Activated CD4-positive, alpha-beta T cell treated with anti-CD3 and anti-CD28 coated beads, Interleukin-2, Interleukin-6, amounts not matched to agents 100 ng/mL and 50 ng/mL, durations not matched to agents 16 hours and 8 hours (primary cell): ENCODE results near the gene TMSB4X.
"Not testable (repeated sequence)": the region's sequence is repeated elsewhere in the genome, so short reads cannot be mapped to it uniquely, and the experiment has no call there.

Experiments used
- DNase-seq: peaks from one replicate; pipeline ENCODE4 v3.0.0-alpha.2; 2020

Gene TMSB4X

DNA sequence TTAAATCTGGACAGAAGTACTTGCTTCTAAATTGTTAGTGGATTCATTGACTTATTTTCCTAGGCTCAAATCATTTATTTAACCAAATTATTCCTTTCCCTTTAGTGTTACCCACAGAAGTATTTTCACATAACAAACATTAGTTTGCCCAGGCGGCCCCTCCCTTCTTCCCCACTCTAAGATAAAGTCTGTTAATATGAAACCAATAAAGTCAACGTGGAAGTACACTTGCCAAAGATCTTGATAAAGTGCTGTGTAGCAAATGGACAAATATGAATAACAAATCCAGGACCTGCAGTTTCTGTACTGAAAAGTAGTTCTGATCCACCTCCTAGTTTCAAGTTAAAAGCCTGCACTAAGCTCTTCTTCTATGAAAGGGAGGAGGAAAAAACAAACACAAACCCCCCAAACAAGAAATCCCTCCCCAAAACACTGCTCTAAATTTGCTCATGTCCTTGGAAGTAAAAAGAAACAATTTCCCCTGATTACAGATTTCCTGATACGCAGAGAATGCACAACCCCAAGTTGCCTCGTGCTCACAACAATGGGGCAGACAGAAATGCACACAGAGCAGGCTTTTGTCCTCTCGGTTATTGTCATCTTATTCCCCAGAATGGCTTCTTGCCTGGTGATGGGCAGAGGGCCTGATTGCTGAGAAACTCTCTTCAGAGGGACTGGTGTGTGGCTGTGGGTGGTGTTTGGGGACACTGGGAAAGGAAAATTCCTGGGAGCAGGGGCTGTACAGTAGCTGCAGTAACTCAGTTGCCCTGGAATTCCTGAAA is 23.2 kb downstream of the TMSB4X start:
- DNase-seq, result peak; percentile 55

DNA sequence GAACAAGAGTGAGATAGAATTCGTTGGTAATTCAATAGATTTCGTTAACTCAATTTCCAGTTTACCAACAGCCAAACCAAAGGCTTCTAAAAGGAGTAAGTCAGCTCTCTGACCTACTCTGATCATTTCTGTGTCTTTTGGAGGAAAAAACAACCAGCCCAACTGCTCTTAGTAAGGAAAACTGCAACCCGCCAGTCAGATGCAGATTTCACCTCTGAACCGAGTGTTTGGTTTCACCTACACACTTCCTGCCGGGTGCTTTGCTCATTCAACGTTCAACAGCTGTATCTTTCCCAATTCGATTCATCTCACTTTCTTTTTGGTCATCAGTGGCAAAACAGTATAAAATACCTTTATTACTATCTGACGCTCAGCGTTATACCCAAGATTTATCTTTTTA is 24.5 kb downstream of the TMSB4X start:
- peak; percentile 89 for DNase-seq

DNA sequence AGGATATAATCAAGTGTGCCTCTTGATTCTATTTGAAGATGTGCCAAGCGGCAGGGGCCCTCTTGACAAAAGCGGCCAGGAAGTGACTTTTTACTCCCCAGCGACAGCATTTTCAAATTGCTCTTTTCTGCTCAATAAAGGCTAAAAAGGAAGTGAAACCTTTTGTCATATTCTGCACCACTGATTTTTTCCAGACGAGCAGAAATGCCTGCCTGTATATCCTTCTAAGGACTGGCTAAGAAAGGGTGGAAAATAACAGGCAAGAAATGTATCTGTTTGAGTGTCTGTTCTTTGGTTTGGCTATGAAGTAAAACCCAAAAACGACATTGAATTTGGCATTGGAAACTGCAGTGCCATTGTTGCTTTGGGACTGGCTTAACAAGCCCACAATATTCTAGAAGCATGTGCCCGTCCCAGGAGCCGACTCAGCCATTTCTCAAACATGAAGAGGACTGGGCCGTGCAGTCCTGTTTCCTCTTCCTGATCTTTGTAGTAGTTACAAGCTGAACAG is 25.4 kb downstream of the TMSB4X start:
- peak; percentile 72 for DNase-seq

DNA sequence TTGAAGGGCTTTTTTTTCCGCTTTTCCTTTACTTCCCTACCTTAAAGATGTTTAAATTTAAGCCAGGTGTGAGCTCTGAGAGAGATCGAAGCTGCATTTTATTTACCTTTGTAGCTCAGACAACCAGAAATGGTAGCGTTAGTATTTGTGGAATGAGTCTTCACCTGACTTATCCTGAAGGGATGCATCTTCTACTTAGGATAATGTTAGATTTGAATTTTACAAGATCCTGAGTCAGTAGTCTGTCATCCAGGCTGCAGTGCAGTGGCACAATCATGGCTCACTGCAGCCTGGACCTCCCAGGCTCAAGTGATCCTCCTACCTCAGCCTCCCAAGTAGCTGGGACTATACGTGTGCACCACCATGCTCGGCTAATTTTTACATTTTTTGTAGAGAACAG is 26.2 kb downstream of the TMSB4X start:
- DNase-seq, result no peak

DNA sequence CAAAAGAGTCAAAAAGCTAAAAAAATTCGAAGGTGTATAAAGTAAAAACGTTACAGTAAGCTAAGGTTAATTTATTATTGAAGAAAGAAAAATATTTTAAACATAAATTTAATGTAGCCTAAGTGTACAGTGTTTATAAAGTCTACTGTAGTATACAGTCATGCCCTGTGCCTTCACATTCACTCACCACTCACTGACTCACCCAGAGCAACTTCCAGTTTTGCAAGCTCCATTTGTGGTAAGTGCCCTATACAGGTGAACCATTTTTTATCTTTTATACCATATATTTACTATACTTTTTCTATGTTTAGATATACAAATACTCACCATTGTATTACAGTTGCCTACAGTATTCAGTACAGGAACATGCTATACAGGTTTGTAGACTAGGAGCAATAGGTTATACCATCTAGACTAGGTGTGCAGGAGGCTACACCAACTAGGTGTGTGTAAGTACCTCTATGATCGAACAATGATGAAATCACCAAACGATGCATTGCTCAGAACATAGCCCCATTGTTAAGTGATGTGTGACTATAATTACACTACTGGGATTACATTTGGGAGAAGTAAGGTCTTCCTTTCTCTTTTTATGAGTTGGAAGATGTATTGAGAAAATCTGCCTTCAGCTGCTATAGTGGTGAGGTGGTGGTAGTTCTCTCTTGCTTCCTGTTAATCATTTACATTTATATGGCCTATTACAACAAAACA is 27.2 kb downstream of the TMSB4X start:
- peak; percentile 61 for DNase-seq

DNA sequence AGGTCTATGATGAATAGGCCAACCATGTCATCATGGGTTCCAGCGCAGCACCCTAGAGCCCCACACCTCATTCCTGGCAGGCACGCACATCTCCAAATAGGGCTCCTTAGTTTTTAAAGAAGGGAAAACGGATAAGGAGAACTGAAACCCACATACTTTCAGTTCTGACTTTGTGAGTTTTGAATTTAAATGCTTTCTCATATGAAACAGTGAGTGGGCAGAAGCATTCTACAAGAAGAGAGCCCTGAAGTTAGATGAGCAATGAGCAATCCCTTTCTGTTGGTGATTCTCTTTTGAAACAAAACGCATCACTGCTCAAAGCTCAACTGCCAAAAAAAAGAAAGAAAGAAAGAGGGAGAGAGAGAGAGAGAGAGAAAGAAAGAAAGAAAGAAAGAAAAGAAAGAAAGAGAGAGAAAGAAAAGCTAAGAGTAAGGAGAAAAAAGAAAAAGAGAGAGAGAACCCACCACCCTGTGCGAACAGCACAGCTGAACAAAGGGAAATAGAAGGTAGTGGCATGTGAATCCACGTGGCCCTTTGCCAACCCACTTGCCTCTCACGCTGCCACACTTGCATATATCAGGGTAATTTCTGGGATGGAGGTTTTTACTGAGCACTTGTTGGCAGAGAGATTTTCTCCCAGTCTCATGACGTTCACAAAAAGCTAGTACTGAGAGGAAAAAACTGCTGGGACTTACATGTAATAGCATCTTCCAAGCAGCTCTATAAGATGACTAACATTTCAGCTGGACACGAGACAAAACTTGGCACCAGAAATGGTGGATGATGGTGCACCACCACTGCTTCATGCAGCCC is 31.0 kb downstream of the TMSB4X start:
- DNase-seq, result peak; percentile 60

DNA sequence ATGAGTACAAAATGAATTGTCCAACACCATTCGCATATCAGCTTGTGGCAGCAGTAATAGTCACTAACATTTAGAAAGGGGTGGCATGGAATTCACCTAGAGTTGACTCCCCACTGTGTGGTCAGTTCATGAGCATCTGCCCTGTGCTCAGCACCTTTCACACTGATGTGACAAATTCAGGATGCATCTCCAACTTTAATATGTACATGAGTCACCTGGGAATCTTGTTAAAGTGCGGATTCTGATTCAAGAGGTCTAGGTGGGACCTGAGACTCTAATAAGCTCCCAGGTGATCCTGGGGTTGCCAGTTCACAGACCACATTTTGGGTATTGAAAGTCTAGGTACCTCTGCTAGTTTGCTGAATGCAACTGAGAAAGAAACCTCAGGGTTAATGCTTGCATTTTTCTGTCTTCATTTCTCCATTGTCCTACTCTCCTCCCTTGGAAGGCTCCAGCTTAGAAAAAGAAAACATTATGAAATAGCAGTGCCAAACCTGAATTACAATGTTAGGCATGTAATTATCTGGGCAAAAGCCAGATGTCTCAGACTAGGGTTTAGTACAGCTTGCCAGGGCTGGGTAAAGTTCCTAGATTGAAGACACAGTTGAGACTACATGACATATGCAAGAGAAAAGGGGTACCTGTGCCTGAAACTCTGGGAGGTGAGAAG is 32.7 kb downstream of the TMSB4X start:
- no peak for DNase-seq

DNA sequence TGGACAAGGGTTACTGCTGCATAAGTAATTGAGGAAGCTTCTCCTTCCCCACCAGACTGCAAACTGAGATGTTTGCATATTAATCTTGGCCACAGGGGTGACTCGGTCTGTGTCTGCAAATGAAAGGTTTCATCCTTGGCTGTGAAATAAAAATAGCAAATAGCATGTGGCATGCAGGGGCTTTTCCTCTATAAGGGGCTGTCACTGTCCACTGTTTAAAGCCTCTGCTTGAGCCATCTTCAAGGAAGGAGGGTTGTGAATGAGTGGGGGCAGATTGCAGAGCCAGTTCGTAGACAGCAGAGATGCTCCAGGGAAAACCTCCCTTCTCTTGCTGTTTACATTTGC is 33.3 kb downstream of the TMSB4X start:
- no peak for DNase-seq

DNA sequence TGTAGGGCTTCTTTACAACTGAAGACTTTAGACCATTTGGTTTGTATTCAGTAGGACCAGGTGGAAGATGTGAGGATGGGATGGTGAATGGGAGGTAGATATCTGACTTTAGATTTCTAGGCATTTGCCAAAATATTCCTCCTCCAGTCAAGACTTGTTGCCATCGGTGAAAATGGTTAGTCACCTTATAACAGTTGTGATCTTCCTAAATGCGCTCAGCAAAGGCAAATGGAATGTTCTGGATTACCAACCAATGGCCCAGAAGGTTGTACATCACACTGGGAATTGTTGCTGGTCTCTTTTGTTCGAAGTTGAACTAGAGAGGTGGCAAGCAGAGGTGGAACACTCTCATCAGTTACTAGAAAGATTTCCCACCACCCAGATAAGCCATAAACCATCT is 33.9 kb downstream of the TMSB4X start:
- no peak for DNase-seq

DNA sequence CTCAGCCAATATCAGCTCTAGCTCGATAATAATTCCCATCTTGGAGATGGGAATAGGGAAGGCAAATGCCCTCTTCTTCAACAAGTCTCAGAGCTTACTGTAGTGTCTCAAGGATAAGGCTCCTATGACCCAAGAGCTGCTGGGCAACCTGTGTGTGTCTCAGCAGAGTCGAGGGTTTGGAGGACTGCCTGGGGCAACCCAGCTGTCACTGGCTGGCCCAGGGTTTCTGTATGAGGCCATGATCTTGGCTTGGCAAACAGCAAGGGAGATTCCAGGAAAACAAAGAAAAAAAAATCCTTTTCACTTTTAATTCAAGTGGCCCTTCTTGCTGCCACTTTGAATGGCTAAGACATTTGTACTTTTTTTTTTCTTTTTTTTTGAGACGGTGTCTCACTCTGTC is 34.4 kb downstream of the TMSB4X start:
- no peak for DNase-seq

DNA sequence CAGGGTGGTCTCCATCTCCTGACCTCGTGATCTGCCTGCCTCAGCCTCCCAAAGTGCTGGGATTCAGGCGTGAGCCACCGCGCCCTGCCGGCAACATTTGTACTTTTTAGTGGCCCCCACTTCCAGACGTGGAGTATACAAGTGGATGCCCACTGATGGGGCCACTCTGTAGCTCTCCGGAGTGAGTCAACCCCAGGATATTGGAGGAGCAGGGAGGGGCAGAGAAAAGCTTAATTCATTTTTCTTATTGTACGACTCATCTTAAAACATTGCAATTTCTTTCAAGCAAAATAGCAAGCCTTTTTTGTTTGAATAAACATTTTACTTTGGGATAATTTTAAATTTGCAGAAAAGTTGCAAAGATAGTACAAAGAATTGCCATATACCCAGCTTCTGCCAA is 34.9 kb downstream of the TMSB4X start:
- no peak for DNase-seq

DNA sequence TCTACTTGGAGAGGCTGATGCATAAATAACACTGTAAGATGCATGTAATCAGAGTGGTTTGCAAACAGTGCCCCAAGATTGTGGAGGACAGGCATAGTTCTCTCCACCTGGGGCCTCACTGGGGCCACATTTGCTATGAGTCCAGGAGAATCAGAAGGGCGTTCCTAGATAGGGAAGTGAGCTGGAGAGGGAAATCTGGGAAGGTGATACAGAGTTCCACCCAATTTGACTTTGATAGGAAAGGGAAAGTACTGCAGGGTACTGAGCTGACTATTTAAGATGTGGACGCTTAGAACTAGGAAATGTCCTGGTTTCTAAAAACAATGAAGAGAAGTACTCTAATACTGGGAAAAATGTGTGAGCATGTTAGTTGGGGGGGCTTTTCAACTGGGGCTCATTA is 35.6 kb downstream of the TMSB4X start:
- no peak for DNase-seq

DNA sequence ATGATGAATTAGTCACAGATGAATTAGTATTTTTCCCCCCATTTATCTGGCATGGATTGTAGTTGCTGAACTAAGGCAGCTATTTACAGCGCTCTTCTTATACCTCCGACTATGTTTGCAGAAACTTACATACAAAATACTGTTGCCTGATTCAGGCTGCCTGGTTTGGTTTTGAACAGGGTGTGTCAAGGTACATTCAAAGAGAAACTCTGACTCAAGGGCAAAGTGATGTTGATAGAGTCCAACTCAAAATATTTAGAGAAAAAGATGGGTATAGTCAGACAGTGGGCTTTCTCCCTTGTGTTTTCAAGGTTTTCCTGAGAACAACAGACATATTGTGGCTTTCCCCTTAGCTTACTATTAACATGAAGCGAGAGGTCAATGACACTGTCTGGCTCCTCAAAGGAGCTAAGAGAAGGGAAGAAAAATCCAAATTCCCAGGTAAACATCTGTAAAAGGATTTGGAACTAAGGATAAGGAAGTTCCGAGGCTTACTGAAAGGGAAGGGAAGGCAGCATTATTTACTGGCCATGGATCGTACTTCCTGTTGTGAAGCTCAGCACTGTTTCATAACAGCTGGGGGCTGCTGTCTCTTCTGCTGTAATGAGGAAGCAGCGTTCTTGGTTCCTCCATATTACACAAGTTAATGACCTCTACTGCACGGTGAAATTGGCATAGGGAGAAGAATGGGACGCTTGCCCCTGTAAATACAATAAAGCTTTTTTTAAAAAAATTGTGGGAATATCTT is 38.6 kb downstream of the TMSB4X start:
- peak; percentile 82 for DNase-seq

DNA sequence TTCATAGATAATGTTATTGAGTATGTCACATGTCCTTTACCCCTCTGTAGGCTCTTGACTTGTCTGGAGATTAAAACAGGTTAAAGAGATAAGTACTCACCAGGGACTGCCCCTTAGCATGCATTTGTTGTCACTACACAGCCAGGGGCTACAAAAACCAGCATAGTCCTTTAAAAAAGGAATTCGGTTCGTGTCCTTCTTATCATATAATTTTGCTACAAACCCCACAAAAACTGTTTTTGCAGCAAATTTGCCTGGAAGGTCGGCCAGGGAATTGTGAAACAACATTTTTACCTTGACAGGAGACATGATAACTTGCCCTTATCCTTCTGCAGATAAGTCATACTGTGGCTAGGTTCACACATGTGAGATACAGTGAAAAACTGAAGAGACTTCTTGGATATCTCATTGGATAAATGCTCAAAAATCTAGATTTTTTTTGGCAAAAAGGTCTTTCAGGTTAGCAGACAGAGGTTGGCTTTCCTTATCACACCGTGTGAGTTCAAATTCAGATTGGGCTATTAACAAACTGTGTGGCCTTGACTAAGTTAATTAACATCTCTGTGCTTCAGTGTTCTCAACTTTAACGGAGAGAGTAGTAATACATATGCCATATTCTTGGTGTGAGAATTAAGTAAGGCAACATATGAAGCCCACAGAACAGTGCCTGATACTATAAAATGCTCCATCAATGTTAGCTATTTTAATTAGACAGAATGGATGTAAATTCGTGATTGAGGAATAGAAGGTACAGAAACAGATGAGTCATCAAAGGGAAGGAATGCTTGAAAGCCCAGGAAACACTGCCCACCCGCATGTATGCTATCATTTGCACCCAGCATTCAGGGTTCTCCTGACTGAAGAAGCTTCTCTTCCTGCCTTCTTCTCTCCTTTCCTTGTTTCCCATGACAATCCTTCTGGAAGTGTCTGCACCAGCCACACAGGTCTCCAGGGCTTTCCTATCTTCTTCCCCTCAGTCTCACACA is 39.5 kb downstream of the TMSB4X start:
- no peak for DNase-seq

DNA sequence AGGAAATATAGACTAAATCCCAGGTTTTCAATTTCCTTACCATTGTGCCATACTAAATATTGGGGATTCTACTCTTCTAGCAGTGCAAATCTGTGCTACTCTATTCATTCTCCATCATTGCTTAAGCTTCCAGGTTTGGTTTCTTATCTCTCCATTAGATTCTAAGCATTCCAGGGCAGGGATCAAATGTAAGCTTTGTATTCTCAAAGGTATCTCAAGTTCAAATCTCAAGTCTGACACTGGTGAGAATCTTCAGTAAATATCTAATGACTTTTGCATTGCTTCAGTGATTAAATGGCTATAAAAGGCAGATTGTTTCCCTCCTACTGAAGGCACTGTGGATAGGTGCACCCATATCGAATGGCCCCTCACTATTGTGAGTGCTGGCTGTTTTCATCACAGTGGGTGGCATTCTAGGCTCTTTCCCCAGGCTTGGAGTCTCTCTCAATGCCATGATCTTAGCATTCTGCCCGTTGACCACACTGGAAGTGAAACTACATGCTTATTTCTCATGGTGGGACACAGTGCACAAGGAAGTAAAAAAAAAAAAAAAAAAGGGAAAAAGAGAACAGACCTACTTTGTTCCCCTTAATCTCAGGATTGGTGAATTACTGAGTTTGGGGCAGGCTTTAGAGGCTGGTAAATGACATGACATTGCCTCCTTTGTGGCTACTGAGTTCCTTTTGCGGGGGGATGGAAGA is 40.8 kb downstream of the TMSB4X start:
- no peak for DNase-seq

DNA sequence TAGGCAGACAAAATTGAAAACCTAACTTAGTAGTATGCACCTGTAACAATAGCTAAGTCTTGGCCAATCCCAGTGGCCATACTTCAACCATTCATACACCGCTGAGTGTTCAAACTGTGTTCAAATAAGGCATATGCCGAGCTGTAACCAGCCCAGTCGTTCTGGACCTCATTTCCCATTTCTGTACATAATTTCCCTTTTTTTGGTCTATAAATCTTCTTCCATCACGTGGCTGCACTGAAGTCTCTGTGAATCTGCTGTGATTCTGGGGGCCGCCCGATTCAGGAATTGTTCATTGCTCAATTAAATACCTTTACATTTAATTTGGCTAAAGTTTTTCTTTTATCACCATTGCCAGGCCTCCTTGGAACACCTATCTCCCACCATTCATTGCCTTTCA is 41.8 kb downstream of the TMSB4X start:
- not testable (repeated sequence) for DNase-seq

DNA sequence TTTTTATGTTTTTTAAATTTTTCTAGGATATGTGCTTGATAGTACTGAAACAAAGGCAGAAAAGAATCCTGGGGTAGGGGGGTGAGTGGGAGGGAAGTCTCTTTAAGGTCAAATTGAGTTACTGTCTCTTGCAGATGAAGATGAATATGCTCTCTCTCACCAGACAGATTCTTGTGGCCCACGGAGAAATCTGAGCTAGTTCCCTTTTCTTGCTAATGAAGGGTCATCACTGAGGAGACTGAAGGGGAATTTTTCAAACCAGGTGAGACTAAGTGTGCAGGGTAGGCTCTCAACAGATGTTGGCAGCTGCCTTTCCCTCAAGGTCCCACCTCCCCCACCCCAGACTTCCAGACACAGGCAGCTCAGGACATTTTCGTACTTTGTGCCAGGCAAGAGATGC is 48.0 kb downstream of the TMSB4X start:
- no peak for DNase-seq

DNA sequence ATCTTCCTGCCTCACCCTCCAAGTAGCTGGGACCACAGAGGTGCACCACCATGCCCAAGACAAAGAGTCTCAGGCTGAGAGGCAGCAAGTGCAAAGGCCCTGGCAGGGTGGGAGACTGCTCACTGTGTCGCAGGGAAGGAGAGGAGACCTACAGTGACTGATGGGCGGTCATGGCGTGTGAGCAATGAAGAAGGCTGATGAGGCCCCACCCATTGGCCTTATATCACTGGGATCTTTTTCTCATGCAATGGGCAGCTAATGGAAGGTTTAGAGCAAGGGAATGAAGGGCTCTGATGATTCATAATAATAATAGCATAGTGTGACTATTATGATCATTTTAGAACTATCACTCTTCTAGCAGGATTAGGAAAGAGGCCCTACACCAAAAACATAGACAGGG is 48.7 kb downstream of the TMSB4X start:
- DNase-seq, result no peak

DNA sequence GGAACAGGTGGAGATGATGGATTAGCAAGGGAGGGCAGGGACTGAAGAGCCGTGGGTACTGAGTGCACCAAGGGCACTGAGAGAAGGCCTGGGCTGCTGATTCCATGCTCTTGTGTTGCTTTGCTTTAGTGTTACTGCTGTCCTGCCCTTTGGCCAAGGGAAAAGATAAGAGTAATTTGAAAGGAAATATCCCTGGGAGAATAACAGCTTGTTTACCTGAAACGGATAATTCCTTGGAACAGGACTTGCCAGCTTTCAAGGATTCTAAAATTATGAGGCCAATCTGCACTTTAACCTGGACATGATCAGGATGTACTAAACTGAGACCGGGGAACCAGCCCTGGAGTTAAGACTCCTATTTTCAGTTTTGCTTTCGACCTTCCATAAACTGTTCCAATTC is 49.1 kb downstream of the TMSB4X start:
- DNase-seq, result no peak

DNA sequence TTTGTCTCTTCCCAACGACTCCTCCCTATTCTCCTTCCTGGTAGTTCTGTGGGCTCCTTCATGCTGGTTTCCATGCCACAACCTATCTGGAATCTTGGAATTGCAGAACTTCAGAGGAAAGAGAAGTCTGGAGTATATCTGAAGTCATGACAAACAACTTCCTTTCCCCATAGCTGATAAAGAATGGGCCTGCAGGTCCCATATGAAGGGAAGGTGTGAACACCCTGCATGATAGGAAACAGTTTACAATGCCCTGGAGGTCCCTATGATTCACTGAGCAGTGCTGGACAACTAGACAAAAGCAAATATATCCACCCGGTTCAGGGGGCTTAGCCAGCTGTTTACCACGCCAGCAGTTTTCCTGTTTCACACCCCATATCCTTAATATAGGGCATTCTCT is 50.1 kb downstream of the TMSB4X start:
- DNase-seq, result no peak
